ENCODE measurements around the gene ROR2.

- no peak for TF ChIP-seq EZH2 (IDR thresholded peaks at IDR 0.05; ENCODE audit: insufficient read depth, poor library complexity, severe bottlenecking)
- TF ChIP-seq EZH2phosphoT487 (IDR thresholded peaks at IDR 0.05; ENCODE audit: insufficient read depth, low read depth): no peak
These were observed 10.3 kb upstream of the ROR2 start for GRCh38 chr9:91960367-91960766.

Data from GM23248 (cell line).